ENCODE results near the gene AOPEP.
A peak's percentile ranks its signal among the peaks of the same experiment; 100 is the strongest.

Gene AOPEP

GRCh38 chr9:94725293-94725692 lies 1.2 kb upstream of the AOPEP start:
- Mint-ChIP-seq H3K9me3 (no peaks in the 10 kb centered on the region), H3K36me3 (ENCODE audit: insufficient read depth) (peaks cover 16% of the 10 kb centered on the region), H3K27ac (no peak overlapping the region), H3K4me1 (ENCODE audit: low read depth in 2 of 2) (peaks cover 6 to 18% of the 10 kb centered on the region in 2 donors), H3K4me3 (peak overlapping the region in 1 of 2 donors; percentile 7), H3K27me3 (no peaks in the 10 kb centered on the region)
- ATAC-seq (replicated peaks), result no peak
- DNase-seq, result no peak

- Mint-ChIP-seq H3K36me3 (ENCODE audit: insufficient read depth) (peaks cover 16% of the 10 kb centered on the region), H3K27ac (peak overlapping the region in 1 of 2 donors; percentile 33), H3K4me3 (no peak overlapping the region), H3K4me1 (ENCODE audit: low read depth in 2 of 2) (peaks cover 6 to 18% of the 10 kb centered on the region in 2 donors), H3K27me3 (no peaks in the 10 kb centered on the region), H3K9me3 (no peaks in the 10 kb centered on the region)
- DNase-seq (no peak), ATAC-seq (replicated peaks) (no peak)
These were observed 2.2 kb downstream of the AOPEP start for GRCh38 chr9:94728719-94729118.

- ATAC-seq (replicated peaks), result no peak
- Mint-ChIP-seq H3K4me3 (no peak overlapping the region), H3K9me3 (no peaks in the 10 kb centered on the region), H3K36me3 (ENCODE audit: insufficient read depth) (peaks cover 16% of the 10 kb centered on the region), H3K4me1 (ENCODE audit: low read depth in 2 of 2) (peaks cover 6 to 18% of the 10 kb centered on the region in 2 donors), H3K27me3 (no peaks in the 10 kb centered on the region), H3K27ac (peak overlapping the region in 1 of 2 donors; percentile 33)
- no peak for DNase-seq
These were observed 2.7 kb downstream of the AOPEP start for GRCh38 chr9:94729199-94729598.

- Mint-ChIP-seq H3K9me3 (no peaks in the 10 kb centered on the region), H3K27ac (no peak overlapping the region), H3K4me3 (no peak overlapping the region), H3K27me3 (no peaks in the 10 kb centered on the region), H3K36me3 (ENCODE audit: insufficient read depth) (peaks cover 3% of the 10 kb centered on the region), H3K4me1 (ENCODE audit: low read depth in 2 of 2) (no peaks in the 10 kb centered on the region)
- ATAC-seq (replicated peaks), result no peak
- no peak for DNase-seq
These were observed 7.7 kb downstream of the AOPEP start for GRCh38 chr9:94734054-94734754.

- no peak for DNase-seq
- Mint-ChIP-seq H3K27ac (no peak overlapping the region), H3K9me3 (no peaks in the 10 kb centered on the region), H3K4me3 (no peak overlapping the region), H3K36me3 (ENCODE audit: insufficient read depth) (peaks cover 3% of the 10 kb centered on the region), H3K4me1 (ENCODE audit: low read depth in 2 of 2) (no peaks in the 10 kb centered on the region), H3K27me3 (no peaks in the 10 kb centered on the region)
- no peak for ATAC-seq (replicated peaks)
These were observed 10.3 kb downstream of the AOPEP start for GRCh38 chr9:94736759-94737158.

GRCh38 chr9:94740145-94740840 lies 13.8 kb downstream of the AOPEP start:
- Mint-ChIP-seq H3K36me3 (ENCODE audit: insufficient read depth) (peaks cover 3% of the 10 kb centered on the region), H3K4me3 (no peak overlapping the region), H3K9me3 (no peaks in the 10 kb centered on the region), H3K27me3 (no peaks in the 10 kb centered on the region), H3K27ac (no peak overlapping the region), H3K4me1 (ENCODE audit: low read depth in 2 of 2) (no peaks in the 10 kb centered on the region)
- ATAC-seq (replicated peaks), result no peak
- no peak for DNase-seq

GRCh38 chr9:94741866-94742265 lies 15.4 kb downstream of the AOPEP start:
- H3K27me3 Mint-ChIP-seq, result no peaks in the 10 kb centered on the region
- ATAC-seq (replicated peaks) (no peak), DNase-seq (no peak)
- H3K4me1 Mint-ChIP-seq (ENCODE audit: low read depth in 2 of 2), result peaks cover 2 to 3% of the 10 kb centered on the region in 2 donors
- H3K4me3 Mint-ChIP-seq, result no peak overlapping the region
- H3K9me3 Mint-ChIP-seq, result peaks cover 0 to 2% of the 10 kb centered on the region in 2 donors
- no peak overlapping the region for H3K27ac Mint-ChIP-seq
- peaks cover 3% of the 10 kb centered on the region for H3K36me3 Mint-ChIP-seq (ENCODE audit: insufficient read depth)

GRCh38 chr9:94743035-94743954 lies 16.8 kb downstream of the AOPEP start:
- no peak for DNase-seq
- peaks cover 0 to 2% of the 10 kb centered on the region in 2 donors for H3K9me3 Mint-ChIP-seq
- no peaks in the 10 kb centered on the region for H3K27me3 Mint-ChIP-seq
- H3K4me1 Mint-ChIP-seq (ENCODE audit: low read depth in 2 of 2), result peaks cover 2 to 3% of the 10 kb centered on the region in 2 donors
- no peaks in the 10 kb centered on the region for H3K36me3 Mint-ChIP-seq (ENCODE audit: insufficient read depth)
- no peak for ATAC-seq (replicated peaks)
- no peak overlapping the region for H3K27ac Mint-ChIP-seq
- no peak overlapping the region for H3K4me3 Mint-ChIP-seq

GRCh38 chr9:94745806-94746540 lies 19.5 kb downstream of the AOPEP start:
- Mint-ChIP-seq H3K4me1 (ENCODE audit: low read depth in 2 of 2) (peaks cover 2 to 3% of the 10 kb centered on the region in 2 donors), H3K9me3 (peaks cover 0 to 4% of the 10 kb centered on the region in 2 donors), H3K27ac (no peak overlapping the region), H3K27me3 (no peaks in the 10 kb centered on the region), H3K36me3 (ENCODE audit: insufficient read depth) (peaks cover 3% of the 10 kb centered on the region), H3K4me3 (no peak overlapping the region)
- DNase-seq, result no peak
- ATAC-seq (replicated peaks), result no peak

- Mint-ChIP-seq H3K27me3 (no peaks in the 10 kb centered on the region), H3K9me3 (peaks cover 0 to 4% of the 10 kb centered on the region in 2 donors), H3K4me3 (no peak overlapping the region), H3K27ac (no peak overlapping the region), H3K4me1 (ENCODE audit: low read depth in 2 of 2) (peaks cover 2 to 3% of the 10 kb centered on the region in 2 donors), H3K36me3 (ENCODE audit: insufficient read depth) (peaks cover 3% of the 10 kb centered on the region)
- DNase-seq (no peak), ATAC-seq (replicated peaks) (no peak)
These were observed 20.3 kb downstream of the AOPEP start for GRCh38 chr9:94746541-94747370.

GRCh38 chr9:94754976-94755475 lies 28.5 kb downstream of the AOPEP start:
- Mint-ChIP-seq H3K36me3 (ENCODE audit: insufficient read depth) (peaks cover 2% of the 10 kb centered on the region), H3K4me1 (ENCODE audit: low read depth in 2 of 2) (no peaks in the 10 kb centered on the region), H3K4me3 (no peak overlapping the region), H3K27ac (no peak overlapping the region), H3K27me3 (no peaks in the 10 kb centered on the region), H3K9me3 (no peaks in the 10 kb centered on the region)
- no peak for DNase-seq
- no peak for ATAC-seq (replicated peaks)

GRCh38 chr9:94757158-94757557 lies 30.7 kb downstream of the AOPEP start:
- Mint-ChIP-seq H3K4me3 (no peak overlapping the region), H3K27me3 (no peaks in the 10 kb centered on the region), H3K36me3 (ENCODE audit: insufficient read depth) (no peaks in the 10 kb centered on the region), H3K9me3 (no peaks in the 10 kb centered on the region), H3K27ac (no peak overlapping the region), H3K4me1 (ENCODE audit: low read depth in 2 of 2) (peaks cover 8% of the 10 kb centered on the region in 2 donors)
- DNase-seq (no peak), ATAC-seq (replicated peaks) (no peak)

All from effector memory CD8-positive, alpha-beta T cell (primary cell).